GM20431 (cell line): ENCODE data around the gene MOV10L1.

ENCODE experiments used
- in situ Hi-C: fragments of 300-500 bp; cut with MseI, MboI; formaldehyde crosslinking; loops from one replicate; pipeline ENCODE4 v1.15.0; 2020; ENCODE audit warnings: low sequenced_read_pairs; ENCODE audit not compliant: unreplicated experiment

MOV10L1 gene

GRCh38 chr22:50098052-50098451, 8.2 kb downstream of the MOV10L1 start:
- in situ Hi-C loops, result no loop called here

- in situ Hi-C loops, result no loop called here
Observed at GRCh38 chr22:50101870-50102565, 12.2 kb downstream of the MOV10L1 start.

DNA sequence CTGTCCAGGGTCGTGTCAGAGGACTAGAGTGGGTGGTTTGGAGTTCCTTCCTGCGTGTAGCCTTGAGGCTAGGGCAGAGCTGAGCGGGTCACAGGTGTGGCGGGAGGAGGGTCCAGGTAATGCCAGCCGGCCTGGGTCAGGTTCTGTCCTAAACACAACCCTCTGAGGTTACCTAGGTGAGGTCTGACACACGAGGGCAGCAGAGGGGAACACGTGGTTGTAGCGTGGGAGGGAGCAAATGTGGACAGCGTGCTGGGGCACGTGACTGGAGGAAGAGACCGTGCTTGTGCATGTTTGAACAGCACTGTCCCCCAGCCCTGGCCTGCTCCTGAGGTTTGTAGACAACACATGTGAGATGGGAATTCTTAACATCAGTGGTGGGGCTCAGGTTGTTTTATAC, 13.1 kb downstream of the MOV10L1 start:
- in situ Hi-C loops, result no loop called here

GRCh38 chr22:50104141-50104544, 14.3 kb downstream of the MOV10L1 start:
- in situ Hi-C loops, result no loop called here

- in situ Hi-C loops, result no loop called here
Observed at GRCh38 chr22:50105208-50106100, 15.6 kb downstream of the MOV10L1 start.

- in situ Hi-C loops, result no loop called here
Observed at GRCh38 chr22:50107529-50107928, 17.7 kb downstream of the MOV10L1 start.

- in situ Hi-C loops, result no loop called here
Observed at GRCh38 chr22:50111056-50111455, 21.2 kb downstream of the MOV10L1 start.

DNA sequence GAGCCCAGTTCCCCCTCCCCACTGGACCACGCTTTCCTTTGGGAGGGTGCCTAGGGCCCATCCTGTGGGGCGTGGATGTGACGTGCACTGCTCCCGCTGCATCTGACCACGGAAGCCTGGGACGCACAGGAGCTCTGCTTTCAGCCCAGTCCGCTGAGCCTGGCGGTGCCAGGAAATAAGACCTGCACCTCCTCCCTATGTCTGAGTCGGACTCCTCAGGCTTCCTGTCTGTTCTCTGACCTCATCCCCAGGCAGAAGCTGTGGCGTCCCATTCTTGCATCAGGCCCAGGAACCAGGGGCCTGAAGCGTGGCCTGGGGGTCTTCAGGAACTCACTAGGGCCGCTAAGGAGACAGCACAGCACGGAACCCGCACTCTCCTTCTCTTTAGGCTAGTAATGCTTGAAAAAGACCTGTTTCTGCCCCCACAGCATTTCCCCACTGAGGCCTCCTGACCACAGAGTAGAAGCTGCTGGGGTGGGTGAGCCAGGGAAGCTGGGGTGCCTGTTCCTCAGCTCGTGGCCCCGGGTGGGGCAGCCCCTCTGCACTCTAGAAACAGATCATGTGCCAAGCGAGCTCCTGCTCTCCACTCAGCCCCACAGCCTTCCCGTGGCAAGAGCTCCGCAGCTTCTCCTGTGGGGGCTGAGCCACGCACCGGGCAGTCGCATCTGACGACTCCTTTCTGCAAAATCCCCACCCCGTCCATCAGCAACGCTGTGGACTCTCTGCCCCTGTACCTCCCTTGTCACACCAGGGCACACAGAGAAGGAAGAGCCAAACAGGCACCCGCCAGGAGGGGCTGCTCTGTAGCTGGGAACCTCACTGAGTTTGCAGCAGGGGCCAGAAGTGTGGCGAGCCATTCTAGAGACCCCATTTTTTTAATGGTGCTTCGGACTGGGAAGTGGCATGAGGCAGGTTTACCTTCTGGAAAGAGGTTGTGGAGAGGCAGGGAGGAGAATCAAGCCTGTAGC, 22.6 kb downstream of the MOV10L1 start:
- in situ Hi-C loops, result no loop called here

GRCh38 chr22:50114221-50115021, 24.6 kb downstream of the MOV10L1 start:
- in situ Hi-C loops, result no loop called here

DNA sequence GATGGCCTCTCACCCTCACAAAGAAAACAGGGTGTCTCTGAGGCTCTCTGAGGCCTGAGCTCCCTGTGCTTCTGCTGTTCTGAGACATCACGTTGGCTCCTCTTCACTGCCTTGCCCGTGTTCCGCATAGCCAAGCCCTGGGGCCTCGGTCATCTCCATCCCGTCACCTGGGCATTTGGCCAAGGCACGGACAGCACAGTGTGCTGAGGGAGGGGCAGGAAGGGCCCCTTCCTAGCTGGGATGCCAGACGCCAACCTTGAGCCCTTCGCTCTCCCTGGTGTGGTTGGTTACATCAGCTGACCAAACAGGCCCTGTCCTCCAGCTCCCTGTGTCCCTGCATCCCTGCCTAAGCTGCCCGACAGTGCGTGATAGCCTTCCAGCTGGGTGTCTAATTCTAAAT, 25.9 kb downstream of the MOV10L1 start:
- in situ Hi-C loops, result no loop called here

DNA sequence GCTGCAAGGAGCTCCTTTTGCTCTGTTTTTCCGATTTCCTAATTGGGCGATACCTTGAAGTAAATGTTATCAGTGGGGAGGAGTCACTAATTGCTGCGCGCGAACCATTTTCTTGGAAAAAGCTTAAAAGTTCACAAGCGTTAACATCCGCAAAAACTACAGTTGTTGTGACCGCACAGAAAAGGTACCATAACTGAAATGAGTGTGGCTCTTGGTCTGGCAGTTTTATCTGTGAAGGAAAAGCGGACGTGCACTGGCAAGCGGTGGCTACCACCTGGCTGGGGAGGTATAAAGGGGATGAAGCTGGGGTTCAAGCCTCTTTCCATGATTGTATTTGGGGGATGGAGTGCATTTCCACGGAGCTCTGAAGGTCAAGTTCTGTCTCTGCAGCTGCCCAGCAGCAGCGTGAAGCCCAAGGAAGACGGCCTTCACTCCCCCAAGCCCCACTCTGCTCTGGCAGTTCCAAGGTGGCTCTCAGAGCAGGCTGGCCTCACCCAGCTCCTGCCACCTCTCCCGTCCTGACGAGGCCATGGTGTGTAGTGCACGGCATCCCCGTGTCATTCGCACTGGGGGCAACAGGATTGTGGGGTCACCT, 27.5 kb downstream of the MOV10L1 start:
- in situ Hi-C loops, result no loop called here

DNA sequence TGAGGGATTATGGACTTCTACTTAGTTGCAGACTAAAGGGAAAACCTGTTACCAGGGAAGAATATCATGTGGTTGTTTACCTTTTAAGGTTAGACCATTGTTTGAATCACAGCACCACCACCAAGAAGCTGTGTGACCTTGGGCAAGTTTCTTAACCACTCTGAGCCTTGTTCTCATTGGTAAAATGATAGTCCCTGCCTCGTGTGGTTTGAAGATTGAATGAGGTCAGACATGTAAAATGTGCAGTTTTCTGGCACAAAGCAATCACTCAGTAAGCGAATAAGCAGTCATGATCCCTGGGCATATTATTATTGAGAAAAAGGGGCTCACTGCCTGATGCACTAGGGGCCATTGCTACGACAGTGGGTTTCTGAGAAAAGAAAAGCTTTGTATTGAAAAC, 28.3 kb downstream of the MOV10L1 start:
- in situ Hi-C loops, result no loop called here

GRCh38 chr22:50118557-50119168, 28.9 kb downstream of the MOV10L1 start:
- in situ Hi-C loops, result no loop called here

- in situ Hi-C loops, result no loop called here
Observed at GRCh38 chr22:50119169-50119767, 29.5 kb downstream of the MOV10L1 start.

DNA sequence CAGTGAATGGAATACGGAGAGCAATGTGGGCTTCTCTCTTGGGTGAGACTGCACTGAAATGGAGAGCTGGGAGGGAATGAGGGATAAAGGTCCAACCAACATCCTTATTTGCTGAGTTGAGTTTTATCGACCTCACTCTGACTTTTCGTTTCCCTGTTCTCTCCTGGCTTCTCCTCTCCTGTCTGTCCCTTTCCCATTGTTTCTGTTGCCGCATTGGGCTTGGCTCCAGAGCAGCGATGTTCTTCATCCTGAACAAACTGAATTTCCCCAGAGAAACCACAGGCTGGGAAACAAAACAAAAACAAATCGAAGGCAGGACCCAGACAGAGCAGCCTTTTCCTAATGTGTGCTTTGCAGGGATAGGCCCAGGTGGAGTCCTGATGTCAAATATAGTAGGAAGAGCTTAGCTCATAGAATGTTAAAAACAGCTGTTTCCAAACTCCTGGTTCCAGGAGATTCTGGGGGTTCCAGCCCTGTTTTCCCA, 30.0 kb downstream of the MOV10L1 start:
- in situ Hi-C loops, result no loop called here

DNA sequence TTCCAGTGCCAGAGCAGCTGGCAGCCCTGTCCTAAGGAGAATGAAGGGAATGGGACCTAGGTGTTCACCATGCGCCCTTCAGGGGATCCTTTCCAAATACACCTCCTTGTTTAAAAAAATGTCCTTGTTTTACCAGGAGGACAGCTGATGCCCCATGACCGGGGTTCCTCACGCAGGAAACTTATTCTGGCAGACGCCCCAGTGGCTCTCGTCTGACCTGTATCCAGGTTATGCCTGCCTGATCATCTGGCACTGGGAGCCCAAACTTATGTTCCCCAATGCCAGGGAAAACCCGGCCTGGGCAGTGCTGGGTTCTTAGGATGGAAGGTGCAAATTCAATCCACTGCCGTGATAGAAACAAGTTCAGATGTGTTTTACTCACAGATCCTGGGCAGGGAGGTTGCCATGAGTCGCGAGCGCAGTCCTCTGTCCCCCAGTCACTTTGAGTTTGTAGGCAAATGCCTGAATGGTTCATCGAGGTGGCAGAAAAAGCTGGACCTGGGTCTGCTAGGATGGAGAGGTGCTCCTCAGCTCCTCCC, 31.5 kb downstream of the MOV10L1 start:
- in situ Hi-C loops, result no loop called here

- in situ Hi-C loops, result no loop called here
Observed at GRCh38 chr22:50123119-50123518, 33.3 kb downstream of the MOV10L1 start.

- in situ Hi-C loops, result no loop called here
Observed at GRCh38 chr22:50125029-50125428, 35.2 kb downstream of the MOV10L1 start.
